GM18498 (cell line): ENCODE measurements around the gene PRR33.

Experiments
- ATAC-seq: cut with Tn5 transposase; IDR thresholded peaks from one replicate; pipeline ENCODE4 v1.9.1; 2021; ENCODE audit warnings: mild to moderate bottlenecking, moderate library complexity; ENCODE audit not compliant: unreplicated experiment

Gene PRR33

GRCh38 chr11:1852877-1853276 lies 38.8 kb downstream of the PRR33 start, which contains the start of gene LSP1:
TSS of gene LSP1 (plus strand) at chr11:1853084. CDS start at chr11:1853145, 61 bp downstream.
- peak; percentile 49 for ATAC-seq

DNA sequence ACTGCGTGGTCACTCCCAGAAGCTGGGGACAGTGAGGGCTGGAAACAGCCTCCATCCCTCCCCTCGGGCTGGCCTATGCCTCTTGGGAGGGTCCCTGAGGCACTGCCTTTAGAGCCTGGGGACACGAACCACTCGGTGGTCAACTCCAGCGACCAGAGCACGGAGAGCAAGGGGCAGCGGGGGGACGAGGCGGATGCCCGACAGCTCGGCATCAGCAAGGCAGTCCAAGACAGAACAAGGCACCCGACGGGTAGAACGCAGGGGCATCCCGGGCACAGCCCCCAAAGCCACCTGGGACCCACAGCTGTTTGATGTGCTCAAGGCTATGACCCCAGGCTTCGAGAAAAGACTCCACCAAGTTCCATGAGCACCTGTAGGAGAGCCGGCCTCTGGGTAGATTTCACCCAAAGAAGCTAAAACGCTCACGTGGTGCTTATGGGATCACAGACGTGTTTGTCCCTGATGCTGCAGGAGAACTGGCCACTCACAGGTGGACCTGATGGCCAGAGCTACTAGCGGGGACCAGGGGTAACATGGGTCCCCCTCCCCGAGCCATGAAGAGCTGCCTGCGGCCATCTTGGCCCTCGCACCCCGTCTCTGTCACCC lies 39.3 kb downstream of the PRR33 start:
- ATAC-seq = no peak

DNA sequence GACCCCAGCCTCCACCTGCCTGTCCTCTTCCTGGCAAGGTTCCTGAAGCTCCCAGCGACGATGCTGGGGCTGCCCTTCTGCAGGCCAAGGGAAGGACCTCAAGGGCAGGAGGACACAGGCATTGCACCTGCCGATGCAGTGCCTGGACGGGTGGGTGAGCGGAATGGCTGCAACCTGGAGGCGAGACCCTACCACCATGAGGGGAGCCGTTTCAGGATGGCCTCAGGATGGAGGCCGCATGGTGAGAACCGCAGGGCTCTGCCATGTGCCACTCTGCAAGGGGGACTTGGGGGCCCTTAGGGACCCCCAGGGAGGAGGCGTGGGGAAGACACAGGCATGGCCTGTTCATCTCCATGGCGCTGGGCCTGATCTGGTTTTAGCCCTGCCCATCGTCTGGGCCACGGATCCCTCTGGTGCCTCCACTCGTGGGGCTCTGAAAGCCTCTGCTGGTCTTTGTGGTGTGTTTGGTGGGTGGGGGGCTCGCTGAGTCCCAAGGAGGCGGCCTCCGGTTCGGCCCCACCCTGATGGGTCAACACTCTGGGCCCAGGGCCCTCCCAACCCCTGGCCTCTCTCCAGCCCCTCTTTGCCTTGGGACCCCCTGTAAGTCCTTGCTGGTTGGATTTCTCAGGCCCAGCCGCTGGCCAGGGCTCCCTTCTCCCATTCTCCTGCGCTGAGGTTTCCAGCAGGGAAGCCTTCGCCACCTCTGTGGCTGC lies 40.1 kb downstream of the PRR33 start:
- ATAC-seq = no peak

DNA sequence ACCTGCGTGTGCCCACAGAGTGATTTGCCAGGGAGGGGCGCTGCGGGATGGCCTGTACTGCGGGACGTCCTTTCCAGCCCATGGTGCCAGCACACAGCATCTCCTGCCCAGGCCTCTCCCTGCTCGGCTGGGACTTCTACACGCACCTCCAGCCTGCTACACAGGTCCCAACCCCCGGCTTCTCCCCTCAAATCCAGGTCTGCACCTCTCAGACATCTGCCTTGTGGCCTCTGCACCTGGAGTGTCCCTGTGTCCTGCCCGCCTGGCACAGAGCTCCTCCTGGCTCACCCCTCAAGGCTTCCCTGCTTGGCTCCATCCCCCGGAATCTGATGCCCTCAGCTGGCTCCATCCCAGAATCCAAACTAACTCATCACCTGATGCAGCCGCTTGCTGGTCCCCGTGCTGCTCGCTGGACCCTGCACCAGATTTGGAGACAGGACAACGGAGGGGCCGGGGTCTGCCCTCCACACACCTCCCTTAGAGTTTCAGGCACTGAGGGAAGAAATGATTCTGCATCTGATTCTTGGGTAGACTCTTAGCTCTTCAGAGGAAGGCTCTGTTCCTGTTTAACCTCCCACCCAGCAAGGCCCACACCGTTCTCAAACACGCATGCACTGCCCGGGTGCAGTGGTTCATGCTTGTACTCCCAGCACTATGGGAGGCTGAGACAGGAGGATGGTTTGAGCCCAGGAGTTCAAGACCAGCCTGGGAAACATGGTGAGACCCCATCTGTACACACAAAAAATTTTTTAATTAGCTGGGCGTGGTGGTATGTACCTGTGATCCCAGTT lies 42.9 kb downstream of the PRR33 start:
- no peak for ATAC-seq

DNA sequence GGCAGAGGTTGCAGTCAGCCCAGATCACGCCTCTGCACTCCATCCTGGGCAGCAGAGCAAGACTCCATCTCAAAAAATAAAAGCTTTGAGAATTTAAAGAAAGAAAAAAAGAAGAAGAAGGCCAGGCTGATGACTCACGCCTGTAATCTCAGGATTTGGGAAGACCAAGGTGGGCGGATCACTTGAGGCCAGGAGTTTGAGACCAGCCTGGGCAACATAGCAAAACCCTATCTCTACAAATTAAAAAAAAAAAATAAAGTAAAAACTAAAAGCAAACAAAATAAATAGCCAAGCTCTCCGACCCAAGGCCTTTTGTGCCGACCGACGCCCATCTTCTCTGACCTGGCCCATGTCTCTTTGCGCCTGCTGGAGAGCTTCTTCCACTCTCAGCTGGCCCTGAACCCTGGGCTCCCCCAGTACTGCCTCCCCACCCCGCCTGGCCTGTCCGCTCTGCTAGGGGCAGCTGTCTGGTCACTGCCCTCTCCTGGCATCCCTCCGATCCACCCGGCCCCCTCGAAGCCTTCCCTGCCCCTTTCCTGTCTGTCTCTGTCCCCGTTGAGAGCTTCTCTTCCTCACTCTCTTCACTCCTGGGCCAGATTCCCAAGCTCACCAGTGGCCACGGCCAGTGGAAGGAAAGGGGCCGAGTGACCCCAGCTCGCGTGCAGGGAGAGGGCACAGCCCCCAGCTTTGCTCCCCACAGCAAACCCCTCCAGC lies 43.6 kb downstream of the PRR33 start:
- ATAC-seq = no peak

- no peak for ATAC-seq
Observed at GRCh38 chr11:1847006-1847735, 44.5 kb downstream of the PRR33 start.

DNA sequence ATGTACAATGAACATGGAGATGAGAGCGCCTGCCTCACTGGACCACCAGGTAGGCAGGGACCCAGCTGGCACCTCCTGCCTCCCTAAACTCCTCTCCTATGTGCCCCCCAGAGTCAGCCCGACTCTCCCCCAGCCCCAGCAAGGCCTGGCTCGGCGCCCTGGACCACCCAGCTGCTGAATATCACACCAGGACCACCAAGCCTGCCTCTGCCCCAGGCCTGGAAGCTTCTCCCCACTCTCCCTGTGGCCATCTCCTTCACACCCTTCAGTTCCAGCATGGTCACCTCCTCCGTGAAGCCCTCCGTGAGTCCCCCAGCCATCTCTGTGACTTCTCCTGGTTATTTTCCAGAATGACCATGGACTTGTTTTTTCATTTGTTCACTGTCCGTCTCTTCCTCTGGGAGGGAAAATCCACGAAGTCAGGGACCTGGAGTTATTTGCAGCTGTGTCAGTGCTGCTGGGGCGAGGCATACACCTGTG lies 45.2 kb downstream of the PRR33 start:
- no peak for ATAC-seq

- no peak for ATAC-seq
Observed at GRCh38 chr11:1845561-1846452, 45.9 kb downstream of the PRR33 start.

- no peak for ATAC-seq
Observed at GRCh38 chr11:1845095-1845429, 46.6 kb downstream of the PRR33 start.

DNA sequence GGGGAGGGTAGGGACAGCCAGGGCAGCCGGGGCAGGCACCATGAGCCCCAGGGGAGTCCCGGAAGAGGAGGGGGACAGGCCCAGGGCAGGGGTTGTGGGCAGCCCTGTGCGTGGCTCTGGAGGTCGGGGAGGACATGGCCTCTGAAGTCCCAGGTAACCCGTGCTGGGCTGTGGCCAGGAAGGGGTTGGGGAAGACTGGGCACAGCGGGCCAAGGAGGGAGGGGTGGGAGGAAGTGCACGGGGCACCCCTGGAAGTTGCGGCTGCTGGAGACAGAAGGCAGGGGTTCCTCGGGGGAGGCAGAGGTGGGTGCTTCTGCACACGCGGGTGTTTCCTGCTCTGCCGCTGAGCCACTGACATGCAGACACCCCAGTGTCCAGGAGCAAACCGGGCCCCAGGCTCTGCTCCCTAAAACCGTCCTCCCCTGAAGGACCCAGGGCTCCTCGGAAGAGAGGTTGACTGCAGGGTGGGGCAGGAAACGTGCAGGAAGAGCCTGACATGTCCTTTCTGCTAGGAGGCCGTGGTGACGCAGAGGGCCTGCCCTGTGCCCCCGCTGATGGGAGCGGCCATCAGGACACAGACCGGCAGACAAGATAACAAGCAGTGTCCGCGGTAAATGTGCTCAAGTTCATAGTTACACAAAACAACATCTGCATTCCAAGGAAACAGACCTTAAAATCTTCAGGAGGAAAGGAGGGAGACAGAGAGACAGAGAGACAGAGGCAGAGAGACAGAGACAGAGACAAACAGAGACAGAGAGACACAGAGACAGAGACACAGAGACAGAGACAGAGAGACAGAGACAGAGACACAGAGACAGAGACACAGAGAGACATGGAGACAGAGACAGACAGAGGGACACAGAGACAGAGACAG lies 47.2 kb downstream of the PRR33 start:
- ATAC-seq = no peak

- ATAC-seq = no peak
Observed at GRCh38 chr11:1843796-1844195, 47.9 kb downstream of the PRR33 start.

DNA sequence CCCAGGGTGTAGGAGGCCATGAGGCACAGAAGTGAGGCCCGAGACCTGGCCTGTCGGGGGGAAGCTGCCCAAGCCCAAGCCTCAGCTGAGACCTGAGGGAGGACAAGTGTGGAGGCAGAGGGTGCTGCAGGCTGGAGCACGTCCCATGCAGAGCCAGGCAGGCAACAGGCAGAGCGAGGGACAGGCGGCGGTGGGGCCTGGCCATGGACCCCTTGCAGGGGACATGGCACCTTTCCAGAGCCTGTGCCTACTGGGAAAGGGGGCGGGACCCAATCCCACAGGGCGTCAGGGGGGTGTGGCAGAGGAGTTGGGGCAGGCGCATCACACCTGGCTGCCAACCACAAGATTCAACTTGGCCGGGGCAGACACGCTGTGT lies 48.6 kb downstream of the PRR33 start:
- ATAC-seq = no peak

DNA sequence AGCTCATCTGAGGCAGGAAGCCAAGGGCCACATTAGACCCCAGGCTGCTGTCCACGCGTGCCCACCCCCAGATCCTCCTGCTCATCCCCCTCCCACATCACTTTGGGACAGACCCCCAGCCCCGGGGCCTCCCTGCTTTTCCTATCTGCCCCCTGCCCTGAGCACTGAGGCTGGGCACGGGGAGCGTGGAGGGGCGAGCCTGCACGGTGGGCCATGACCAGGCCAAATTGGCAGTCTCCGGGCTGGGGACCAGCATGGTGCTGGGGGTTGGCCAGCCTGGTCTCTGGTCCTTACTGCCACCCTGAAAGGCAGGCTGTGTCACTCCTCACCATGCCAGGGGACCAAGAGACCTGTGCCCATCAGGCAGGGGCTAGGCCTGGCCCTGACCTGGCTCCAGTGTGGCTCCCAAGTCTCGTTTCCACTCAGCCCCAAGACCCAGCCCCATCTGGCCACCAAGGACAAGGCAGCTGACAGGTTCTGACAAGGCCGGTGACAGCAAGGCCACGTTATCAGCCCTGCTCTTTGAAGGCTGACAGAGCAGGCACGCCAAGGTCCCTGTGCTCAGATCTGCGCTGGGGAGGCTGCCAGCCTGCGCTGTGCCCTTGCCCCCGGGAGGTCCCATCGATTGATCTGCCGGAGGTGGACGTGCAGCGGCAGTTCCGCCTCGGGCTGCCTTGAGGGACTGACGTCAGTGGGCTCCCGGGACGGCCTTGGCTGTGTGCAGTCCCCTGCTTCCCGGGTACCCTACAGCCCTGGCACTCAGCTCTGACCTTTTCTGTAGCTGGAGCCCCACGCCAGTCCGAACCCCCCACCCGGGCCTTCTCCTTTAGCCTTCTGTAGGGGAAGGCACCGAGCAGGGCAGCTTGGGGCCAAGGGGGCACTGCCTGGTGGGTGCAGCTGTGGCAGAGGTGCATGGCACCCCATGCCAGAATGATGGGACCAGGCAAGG lies 49.3 kb downstream of the PRR33 start:
- no peak for ATAC-seq

DNA sequence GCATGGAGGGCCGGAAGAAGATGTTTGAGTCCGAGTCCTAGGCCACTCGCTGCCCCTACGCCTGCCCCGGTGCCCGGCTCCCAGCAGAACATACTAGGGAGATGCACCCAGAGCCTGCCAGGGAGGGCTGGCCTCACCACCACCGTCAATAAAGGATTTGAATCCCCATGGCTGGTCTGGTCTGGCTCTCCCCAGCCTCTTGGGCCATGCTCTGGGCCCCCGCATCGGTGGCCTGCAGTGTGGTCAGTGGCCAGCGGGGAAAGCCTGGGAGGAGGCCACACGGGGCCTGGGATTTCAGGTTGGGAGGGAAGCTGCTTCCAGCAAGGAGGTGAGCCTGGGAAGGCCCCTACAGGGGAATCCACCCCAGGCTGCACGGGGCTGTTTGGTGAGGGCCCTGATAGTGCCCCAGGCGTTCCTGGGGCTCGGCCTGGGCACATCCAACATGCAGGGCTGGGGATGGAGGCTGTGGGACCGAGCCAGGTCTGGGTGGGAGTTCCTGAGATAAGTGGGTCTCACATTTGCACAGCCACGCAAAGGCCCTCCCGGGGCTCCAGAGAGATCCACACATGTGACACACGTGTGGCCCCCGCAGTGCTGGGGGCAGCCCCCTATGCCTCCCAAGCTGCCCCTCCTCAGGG lies 50.1 kb downstream of the PRR33 start:
- no peak for ATAC-seq

- no peak for ATAC-seq
Observed at GRCh38 chr11:1840780-1841480, 50.8 kb downstream of the PRR33 start.
